Measurements from ENCODE around the gene CLECL1.
"Not testable (repeated sequence)": the region's sequence is repeated elsewhere in the genome, so short reads cannot be mapped to it uniquely, and the experiment has no call there.

The CLECL1 gene

GRCh38 chr12:9719790-9720189 is 13.1 kb downstream of the CLECL1 start:
- no peak for DNase-seq

- no peak for DNase-seq
Measured at GRCh38 chr12:9718968-9719367, 13.9 kb downstream of the CLECL1 start.

- no peak for DNase-seq
Measured at GRCh38 chr12:9717070-9717925, 15.6 kb downstream of the CLECL1 start.

GRCh38 chr12:9713032-9713558 is 19.8 kb downstream of the CLECL1 start:
- DNase-seq: peak; percentile 23

GRCh38 chr12:9711664-9712063 is 21.2 kb downstream of the CLECL1 start:
- no peak for DNase-seq

- no peak for DNase-seq
Measured at GRCh38 chr12:9710584-9711375, 22.1 kb downstream of the CLECL1 start.

- DNase-seq: no peak
Measured at GRCh38 chr12:9708853-9709252, 24.0 kb downstream of the CLECL1 start.

GRCh38 chr12:9707864-9708808 is 24.8 kb downstream of the CLECL1 start:
- peak; percentile 75 for DNase-seq

GRCh38 chr12:9707356-9707755 is 25.5 kb downstream of the CLECL1 start:
- no peak for DNase-seq

- DNase-seq: no peak
Measured at GRCh38 chr12:9706086-9706685, 26.7 kb downstream of the CLECL1 start.

- DNase-seq: not testable (repeated sequence)
Measured at GRCh38 chr12:9704561-9704960, 28.3 kb downstream of the CLECL1 start.

GRCh38 chr12:9702255-9702654 is 30.6 kb downstream of the CLECL1 start:
- DNase-seq: peak; percentile 49

GRCh38 chr12:9701380-9702154 is 31.3 kb downstream of the CLECL1 start:
- DNase-seq: no peak

GRCh38 chr12:9700606-9700956 is 32.3 kb downstream of the CLECL1 start:
- no peak for DNase-seq

- no peak for DNase-seq
Measured at GRCh38 chr12:9699898-9700605, 32.8 kb downstream of the CLECL1 start.

- no peak for DNase-seq
Measured at GRCh38 chr12:9699269-9699897, 33.5 kb downstream of the CLECL1 start.

- no peak for DNase-seq
Measured at GRCh38 chr12:9698681-9699080, 34.2 kb downstream of the CLECL1 start.

GRCh38 chr12:9697619-9698018 is 35.3 kb downstream of the CLECL1 start:
- no peak for DNase-seq

- not testable (repeated sequence) for DNase-seq
Measured at GRCh38 chr12:9695661-9696060, 37.2 kb downstream of the CLECL1 start.

- not testable (repeated sequence) for DNase-seq
Measured at GRCh38 chr12:9695150-9695549, 37.7 kb downstream of the CLECL1 start.
